Activated CD4-positive, alpha-beta T cell treated with anti-CD3 and anti-CD28 coated beads, Interleukin-2, Interleukin-4, amounts not matched to agents 100 ng/mL and 50 ng/mL, durations not matched to agents 16 hours and 8 hours (primary cell): ENCODE data around the gene WDFY3.

ENCODE experiments used
- DNase-seq: peaks from one replicate; pipeline ENCODE4 v3.0.0-alpha.2; 2020; ENCODE audit warnings: low spot score

The WDFY3 gene

DNA sequence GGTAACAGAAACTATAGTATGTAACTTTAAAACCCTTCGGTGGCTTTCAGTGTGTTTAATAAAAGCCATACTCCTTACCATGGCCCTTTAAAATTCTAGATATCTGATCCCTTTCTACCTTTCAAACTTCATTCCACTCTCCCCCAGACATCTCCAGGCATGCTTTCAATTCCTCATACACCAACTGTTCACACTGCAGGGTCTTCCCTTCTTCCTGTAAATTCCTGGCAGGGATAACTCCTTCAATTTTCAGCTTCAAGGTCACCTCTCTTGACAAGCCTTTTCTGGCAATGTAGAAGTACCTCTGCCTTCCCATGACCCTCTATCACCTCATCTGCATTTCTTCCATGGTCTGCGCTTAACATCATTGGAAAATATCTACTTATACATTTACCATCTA, 60.8 kb downstream of the WDFY3 start:
- DNase-seq, result no peak

GRCh38 chr4:84901740-84902281, 64.7 kb downstream of the WDFY3 start:
- DNase-seq, result no peak

- no peak for DNase-seq
Measured at GRCh38 chr4:84901173-84901572, 65.3 kb downstream of the WDFY3 start.

- DNase-seq, result no peak
Measured at GRCh38 chr4:84899616-84900015, 66.9 kb downstream of the WDFY3 start.

DNA sequence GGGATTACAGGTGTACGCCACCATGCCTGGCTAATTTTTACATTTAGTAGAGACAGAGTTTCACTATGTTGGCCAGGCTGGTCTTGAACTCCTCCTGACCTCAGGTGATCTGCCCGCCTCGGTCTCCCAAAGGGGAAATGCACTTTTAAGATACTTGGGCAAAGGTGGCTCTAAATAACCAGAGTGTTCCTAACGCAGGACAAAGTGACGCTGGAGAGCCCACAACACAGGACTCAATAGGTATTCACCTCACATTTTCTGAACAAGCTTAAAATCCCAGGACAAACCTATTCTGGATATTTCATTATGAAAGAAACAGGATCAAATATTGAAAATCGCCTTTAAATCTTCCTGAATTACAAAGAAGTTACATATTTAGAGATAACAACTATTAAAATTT, 69.0 kb downstream of the WDFY3 start:
- no peak for DNase-seq

DNA sequence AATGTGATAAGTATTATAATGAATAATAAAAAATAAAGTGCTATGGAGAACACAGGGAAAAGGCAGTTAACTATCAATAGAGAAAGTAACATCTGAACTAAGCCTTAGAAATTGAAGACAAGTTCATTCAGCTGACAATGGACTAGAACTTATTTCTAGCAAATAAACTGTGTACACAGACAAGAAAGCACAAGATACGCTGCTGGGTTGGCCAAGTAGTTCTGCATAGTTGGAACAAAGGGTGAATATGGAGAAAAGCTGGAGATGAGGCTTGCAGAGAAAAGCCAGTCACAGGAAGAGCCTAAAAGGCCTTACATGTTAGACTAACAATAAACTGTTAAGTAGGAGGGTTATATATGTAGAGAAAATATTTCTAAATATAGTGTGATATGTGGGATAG, 71.2 kb downstream of the WDFY3 start:
- no peak for DNase-seq

DNA sequence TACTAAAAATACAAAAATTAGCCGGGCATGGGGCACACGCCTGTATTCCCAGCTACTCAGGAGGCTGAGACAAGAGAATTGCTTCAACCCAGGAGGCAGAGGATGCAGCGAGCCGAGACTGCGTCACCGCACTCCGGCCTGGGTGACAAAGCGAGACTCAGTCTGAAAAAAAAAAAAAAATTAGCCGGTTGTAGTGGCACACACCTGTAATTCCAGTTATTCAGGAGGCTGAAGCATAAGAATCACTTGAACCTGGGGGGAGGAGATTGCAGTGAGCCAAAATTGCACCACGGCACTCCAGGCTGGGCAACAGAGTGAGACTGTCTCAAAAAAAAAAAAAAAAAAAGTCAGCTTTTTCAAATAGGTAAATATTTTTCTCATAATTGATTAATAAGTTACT, 71.9 kb downstream of the WDFY3 start:
- no peak for DNase-seq

DNA sequence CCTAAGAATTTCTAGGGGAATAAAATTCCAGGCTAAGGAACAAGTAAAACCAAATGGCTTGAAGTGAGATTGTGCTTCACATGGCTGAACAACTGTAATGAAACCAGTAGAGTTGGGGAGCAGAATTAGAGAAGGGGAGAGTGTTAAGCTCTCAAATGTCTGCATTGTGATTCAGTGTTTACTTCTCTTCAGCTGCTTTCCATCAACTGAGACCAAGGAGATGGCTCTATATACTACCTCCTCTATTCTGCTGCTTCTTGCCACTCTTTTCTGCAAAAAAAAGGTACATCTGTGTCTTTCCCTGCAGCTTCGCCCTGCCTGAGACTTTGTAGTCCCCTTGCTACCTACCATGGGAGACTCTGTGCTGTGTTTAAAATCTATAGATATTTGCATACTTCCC, 73.5 kb downstream of the WDFY3 start:
- no peak for DNase-seq

DNA sequence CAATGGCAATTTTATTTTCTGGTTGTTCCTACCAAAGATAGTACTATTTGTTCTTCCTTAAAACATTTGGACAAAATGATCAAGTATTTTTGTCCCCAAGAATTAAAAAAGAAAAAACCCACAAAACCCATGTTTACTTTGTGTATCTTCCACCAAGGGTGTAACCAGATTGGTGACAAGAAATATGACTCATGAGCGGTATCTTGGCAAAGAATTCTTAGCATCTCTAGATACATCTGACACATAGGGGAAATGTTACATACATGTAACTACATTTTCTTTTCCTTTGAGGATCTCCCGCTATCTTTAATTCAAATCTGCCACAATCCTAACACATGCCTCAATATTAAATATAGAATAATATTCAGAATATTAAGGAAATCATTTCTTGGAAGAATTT, 78.7 kb downstream of the WDFY3 start:
- no peak for DNase-seq

- no peak for DNase-seq
Measured at GRCh38 chr4:84879651-84880200, 86.8 kb downstream of the WDFY3 start.

DNA sequence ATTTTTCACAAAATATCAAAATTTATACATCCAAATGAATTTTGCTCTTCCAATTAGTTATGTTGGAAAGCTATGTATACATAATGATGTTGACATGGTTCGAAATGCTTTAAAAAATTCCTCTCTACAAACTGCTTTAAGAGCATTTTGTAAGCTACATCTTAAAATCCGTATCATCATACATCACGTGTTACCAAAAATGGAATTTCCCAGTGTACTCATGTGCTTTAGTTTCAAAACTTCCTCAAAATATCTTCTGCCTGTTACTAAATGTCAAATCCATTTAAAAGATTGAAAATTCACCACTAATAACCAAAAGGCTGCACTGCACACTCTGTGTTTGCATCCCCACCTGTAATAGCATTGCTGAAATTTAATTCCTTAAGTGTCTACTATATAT, 87.9 kb downstream of the WDFY3 start:
- no peak for DNase-seq

DNA sequence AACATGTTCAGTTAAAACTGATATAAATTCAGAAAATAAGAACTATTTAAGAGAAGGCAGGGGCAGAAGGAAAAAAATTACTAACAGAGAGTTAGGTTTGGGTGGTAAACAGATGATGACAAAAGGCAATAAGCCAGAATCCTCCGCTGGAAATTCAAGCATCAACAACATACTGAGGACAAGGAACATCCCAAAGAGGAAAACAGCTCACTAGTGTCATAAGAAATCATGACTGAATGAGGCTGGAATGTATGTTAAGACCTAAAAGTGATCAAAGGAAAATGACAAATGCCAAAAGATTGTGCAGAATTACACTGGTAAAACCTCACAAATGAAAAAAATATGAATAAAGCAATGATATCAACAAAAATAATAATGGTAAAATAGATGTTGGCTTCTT, 88.4 kb downstream of the WDFY3 start:
- DNase-seq, result no peak

GRCh38 chr4:84877051-84877833, 89.2 kb downstream of the WDFY3 start:
- DNase-seq, result no peak

- no peak for DNase-seq
Measured at GRCh38 chr4:84875636-84876371, 90.7 kb downstream of the WDFY3 start.

GRCh38 chr4:84874619-84875018, 91.9 kb downstream of the WDFY3 start:
- DNase-seq, result no peak

DNA sequence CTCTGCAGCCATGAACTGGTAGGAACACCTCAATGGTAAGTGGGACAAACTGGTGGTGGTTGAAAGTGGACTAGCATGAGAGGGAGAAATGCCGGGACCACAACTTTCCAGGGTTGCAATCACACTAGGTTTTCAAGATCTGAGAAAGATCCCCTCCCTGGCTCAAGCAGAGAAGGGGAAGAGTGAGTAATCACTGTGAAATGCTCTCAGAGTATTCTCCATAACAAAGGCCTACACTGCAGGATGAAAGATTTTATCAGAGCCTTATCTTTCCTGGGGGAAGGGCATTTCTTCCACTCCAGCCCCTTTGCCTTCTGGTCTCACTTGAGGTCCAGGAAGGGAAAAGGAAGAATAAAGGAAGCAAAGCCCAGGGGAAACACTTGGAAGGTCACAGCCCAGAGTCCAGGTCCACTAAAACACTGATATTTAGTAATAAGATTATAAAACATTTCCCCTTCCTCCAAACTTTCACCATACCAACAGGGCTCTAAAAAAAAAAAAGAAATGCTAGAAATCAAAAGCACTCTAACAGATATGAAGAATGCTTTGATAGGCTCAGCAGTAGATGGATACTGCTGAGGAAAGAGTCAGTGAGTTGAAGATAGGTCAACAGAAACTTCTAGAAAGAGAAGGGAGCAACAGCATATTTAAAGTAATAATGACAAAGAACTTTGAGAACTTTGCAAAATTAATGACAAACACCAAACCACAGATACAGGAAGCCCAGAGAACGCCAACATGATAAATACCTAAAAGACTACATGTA, 95.9 kb downstream of the WDFY3 start:
- DNase-seq, result no peak

DNA sequence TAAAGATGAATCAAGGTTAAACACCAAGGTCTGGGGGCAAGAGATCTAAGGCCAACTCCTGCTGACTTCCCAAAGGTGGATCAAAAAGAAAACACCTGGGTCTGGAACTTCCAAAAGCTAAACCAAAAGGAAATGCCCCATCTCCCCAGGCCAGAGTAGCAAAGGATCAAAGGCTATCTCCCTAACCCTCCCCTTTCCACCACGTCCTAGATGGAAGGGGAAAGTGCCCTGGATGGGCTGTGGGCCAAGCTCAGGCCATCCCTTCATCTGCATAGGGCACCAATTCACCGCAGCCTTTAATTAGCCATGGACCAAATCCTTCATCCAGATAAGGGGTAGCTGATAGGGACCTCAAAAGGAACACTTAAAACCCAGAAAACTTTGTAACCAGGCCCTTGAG, 100.2 kb downstream of the WDFY3 start:
- no peak for DNase-seq

DNA sequence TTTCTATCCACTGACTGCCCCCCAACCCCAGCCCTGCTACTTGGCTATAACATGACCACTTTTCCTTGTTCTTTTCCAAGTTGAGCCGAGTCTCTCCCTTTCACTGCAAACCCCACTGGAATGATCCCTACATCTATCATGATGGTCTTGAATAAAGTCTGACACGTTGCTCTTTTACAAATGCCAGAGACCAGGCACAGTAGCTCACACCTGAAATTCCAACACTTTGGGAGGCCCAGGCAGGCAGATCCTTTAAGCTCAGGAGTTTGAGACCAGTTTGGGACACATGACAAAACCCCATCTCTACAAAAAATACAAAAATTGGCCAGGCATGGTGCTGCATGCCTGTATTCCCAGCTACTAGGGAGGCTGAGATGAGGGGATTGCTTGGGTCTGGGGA, 100.9 kb downstream of the WDFY3 start:
- no peak for DNase-seq

- DNase-seq, result no peak
Measured at GRCh38 chr4:84862064-84862463, 104.4 kb downstream of the WDFY3 start.

DNA sequence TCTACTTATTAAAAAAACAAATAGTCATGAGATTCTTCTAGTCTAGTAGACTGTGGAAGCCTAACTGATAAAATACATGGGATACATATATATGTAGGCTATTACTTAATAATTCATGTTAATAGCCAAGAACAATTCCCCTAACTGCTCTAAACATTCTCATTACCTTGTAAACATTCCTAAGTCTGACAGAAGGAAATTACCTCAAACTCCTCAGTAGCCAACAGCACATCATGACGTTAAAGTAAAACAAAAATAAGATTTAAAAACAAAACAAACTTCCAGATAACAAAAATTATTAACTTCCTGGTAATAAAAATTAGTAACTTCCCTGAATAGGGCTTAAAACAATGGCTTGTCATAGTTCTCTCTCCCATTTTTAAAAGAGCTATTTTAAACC, 109.2 kb downstream of the WDFY3 start:
- no peak for DNase-seq

GRCh38 chr4:84856468-84857049, 109.9 kb downstream of the WDFY3 start:
- DNase-seq, result no peak

- no peak for DNase-seq
Measured at GRCh38 chr4:84855774-84856173, 110.7 kb downstream of the WDFY3 start.
